GM12864 (cell line): ENCODE data around the gene GRHL3.

Experiments
- DNase-seq: peaks from one replicate; pipeline ENCODE4 v3.0.0-alpha.2; 2011; ENCODE audit warnings: low read depth
- H3K4me3 ChIP-seq: 2 replicates; pipeline ENCODE4 v1.5.1; 2011; ENCODE audit warnings: mild to moderate bottlenecking, low read depth, low read length, control low read depth
- TF ChIP-seq, protein P1 (sequence below): IDR thresholded peaks from 2 replicates; pipeline ENCODE4 v1.5.1; 2011; ENCODE audit warnings: low read depth, mild to moderate bottlenecking, moderate library complexity, low read length, control low read depth, inconsistent platforms; ENCODE audit errors: missing control alignments

GRHL3 gene

GRCh38 chr1:24384251-24385090 lies 65.3 kb downstream of the GRHL3 start:
- DNase-seq: peak; percentile 62
- TF ChIP-seq, protein P1, sequence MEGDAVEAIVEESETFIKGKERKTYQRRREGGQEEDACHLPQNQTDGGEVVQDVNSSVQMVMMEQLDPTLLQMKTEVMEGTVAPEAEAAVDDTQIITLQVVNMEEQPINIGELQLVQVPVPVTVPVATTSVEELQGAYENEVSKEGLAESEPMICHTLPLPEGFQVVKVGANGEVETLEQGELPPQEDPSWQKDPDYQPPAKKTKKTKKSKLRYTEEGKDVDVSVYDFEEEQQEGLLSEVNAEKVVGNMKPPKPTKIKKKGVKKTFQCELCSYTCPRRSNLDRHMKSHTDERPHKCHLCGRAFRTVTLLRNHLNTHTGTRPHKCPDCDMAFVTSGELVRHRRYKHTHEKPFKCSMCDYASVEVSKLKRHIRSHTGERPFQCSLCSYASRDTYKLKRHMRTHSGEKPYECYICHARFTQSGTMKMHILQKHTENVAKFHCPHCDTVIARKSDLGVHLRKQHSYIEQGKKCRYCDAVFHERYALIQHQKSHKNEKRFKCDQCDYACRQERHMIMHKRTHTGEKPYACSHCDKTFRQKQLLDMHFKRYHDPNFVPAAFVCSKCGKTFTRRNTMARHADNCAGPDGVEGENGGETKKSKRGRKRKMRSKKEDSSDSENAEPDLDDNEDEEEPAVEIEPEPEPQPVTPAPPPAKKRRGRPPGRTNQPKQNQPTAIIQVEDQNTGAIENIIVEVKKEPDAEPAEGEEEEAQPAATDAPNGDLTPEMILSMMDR: no peak
- H3K4me3 ChIP-seq: no peak overlapping the region

DNA sequence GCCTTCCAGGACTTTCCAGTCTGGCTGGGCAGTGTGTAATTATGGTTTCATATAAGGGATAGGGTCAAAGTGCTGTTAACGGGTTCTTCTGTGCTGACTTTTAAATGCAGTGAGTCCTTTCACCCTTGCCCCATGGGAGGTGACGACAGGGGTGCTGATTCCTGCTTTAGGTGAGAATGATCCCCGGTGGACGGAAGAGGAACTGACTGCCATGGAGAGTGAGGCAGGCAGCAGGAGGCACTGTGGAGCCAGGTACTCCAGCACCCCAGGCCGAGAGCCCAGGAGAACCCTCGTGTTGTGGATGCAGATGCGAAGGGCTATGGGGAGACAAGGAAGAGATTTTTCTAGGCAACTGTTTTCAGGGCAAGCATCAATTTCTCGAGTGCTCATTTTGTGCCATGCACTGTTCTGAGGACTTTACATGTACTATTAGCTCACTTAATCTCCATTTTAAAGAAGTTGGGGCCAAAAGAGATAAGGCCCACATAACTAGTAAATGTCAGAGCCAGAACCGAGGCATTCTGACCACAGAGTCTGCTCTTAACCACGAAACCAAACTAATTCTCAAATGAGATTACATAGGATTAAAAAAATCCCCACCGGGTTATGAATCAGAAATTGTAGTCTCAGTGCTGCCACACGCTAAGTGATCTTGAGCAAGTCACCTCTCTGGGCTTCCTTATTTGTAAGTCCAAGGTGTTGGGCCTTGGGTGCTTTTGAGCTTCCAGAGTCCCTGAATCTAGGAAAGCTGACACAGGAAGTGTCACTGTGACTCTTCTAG lies 66.2 kb downstream of the GRHL3 start:
- H3K4me3 ChIP-seq: no peak overlapping the region
- TF ChIP-seq, protein P1: peak; percentile 77
- DNase-seq: no peak

- DNase-seq: no peak
- no peak overlapping the region for H3K4me3 ChIP-seq
- TF ChIP-seq, protein P1: no peak
Measured at GRCh38 chr1:24386241-24386640, 67.1 kb downstream of the GRHL3 start.

DNA sequence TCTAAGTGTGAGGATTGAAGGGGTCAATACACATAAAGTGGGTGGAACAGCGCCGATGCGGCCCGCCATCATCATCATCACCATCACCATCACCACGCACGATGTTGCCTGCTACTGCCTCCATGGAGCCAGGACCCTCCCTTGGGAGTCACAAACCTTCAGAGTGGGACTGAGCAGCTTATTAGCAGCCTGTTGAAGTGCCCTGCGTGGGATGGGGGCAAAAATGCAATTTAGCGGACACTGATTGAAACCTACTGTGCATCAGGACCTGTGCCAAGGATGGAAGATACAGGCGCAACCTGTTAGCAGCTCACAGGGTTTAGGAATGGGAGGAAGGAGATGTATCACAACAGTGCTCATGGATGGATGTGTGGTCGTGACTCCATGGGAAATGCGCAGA lies 67.8 kb downstream of the GRHL3 start:
- TF ChIP-seq, protein P1: no peak
- no peak overlapping the region for H3K4me3 ChIP-seq
- no peak for DNase-seq

- no peak for DNase-seq
- no peak overlapping the region for H3K4me3 ChIP-seq
- TF ChIP-seq, protein P1: no peak
Measured at GRCh38 chr1:24387636-24388175, 68.5 kb downstream of the GRHL3 start.

GRCh38 chr1:24388331-24388885 lies 69.3 kb downstream of the GRHL3 start:
- DNase-seq: no peak
- no peak overlapping the region for H3K4me3 ChIP-seq
- TF ChIP-seq, protein P1: no peak
